ENCODE results near the gene HIGD1C. TPM values are rescaled to one million over a fixed set of nuclear protein-coding genes. Genes with fewer than 3 reads are reported as not detected.

HIGD1C gene
- total and polyA plus RNA-seq, 7 experiments from 2014 or later: not detected

DNA sequence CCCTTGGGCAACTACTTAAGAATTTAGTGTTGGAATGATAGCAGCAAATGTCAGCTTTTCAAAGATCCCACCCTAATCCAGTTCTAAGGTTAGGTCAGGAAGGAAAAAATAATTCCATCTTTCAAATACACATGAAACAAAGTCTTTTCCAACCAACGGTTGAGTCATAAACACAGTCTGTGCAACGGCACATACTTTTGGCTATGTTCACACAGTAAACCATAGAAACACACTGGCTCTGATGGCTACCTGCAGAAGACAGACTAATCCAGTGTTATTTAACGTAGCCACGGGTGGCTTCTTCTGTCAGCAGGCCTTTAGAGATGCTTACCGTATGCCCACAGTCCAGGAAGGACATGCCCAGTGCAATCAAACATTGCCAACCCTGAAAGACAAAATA is 35.7 kb downstream of the HIGD1C start:
- ATAC-seq (no peak), DNase-seq (no peak)
- no peaks in the 10 kb centered on the region for H3K9me3 ChIP-seq (ENCODE audit: control insufficient read depth in 2 of 3, low read length in 3 of 3)
- H3K36me3 ChIP-seq (ENCODE audit: control insufficient read depth in 2 of 3, insufficient read depth in 3 of 3, low read length in 3 of 3): peaks cover 7 to 44% (median 10%) of the 10 kb centered on the region in 3 experiments
- Mint-ChIP-seq H3K9me3 (no peaks in the 10 kb centered on the region), H3K36me3 (peaks cover 11 to 36% (median 14%) of the 10 kb centered on the region in 5 donors), H3K4me1 (peaks cover 0 to 21% (median 9%) of the 10 kb centered on the region in 7 donors), H3K27ac (peak overlapping the region in 2 of 9 donors; percentile 19 to 46), H3K27me3 (no peaks in the 10 kb centered on the region), H3K4me3 (no peak overlapping the region)
- no peak overlapping the region for H3K4me3 ChIP-seq (ENCODE audit: low read length)
- CTCF ChIA-PET: interaction anchor here (0.6 to 4.7 kb wide), 9 partner anchors 18 to 277 kb away, joined by 3 to 28 read pairs (median 3); partner anchors contain the start of genes ATF1 and SLC11A2
- H3K4me1 ChIP-seq (ENCODE audit: control insufficient read depth in 2 of 2, insufficient read depth in 2 of 2, low read length in 2 of 2): no peaks in the 10 kb centered on the region
- intact Hi-C loops (cut with micrococcal nuclease): loop anchor here (2.0 to 10.0 kb wide), 3 partner anchors 21 to 483 kb away; partner anchors contain the start of genes DIP2B (in 1 of the 2) and SLC11A2 (in 1 of the 2)
- H3K27me3 ChIP-seq (ENCODE audit: control insufficient read depth in 2 of 2, insufficient read depth in 2 of 2, low read length in 2 of 2): no peaks in the 10 kb centered on the region
- H3K27ac ChIP-seq (ENCODE audit: low read depth, low read length): no peak overlapping the region
- POLR2A ChIA-PET: interaction anchor here (0.7 to 4.4 kb wide), 5 partner anchors 14 to 1018 kb away, joined by 3 to 31 read pairs (median 4); partner anchors contain the start of genes ATF1 and SLC11A2

DNA sequence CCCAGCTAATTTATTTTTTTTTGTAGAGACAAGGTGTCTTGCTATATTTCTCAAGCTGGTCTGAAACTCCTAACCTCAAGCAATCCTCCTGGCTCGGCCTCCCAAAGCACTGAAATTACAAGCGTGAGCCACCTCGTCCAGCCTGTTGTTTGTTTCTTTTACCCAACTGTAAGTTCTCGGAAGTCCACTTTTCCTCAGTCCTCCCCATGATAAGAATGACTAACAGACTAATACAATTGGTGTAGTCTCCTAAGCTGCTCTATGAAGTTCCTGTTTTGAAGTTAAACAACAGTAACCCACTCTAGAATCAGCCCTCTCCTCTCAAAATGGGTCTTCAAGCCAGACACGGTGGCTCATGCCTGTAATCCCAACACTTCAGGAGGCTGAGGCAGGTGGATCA is 36.5 kb downstream of the HIGD1C start:
- H3K36me3 Mint-ChIP-seq: peaks cover 11 to 36% (median 14%) of the 10 kb centered on the region in 5 donors
- CTCF ChIA-PET: interaction anchor here (0.9 to 4.7 kb wide), 5 partner anchors 10 to 224 kb away, joined by 3 to 28 read pairs (median 8); partner anchors contain the start of genes ATF1 and SLC11A2

DNA sequence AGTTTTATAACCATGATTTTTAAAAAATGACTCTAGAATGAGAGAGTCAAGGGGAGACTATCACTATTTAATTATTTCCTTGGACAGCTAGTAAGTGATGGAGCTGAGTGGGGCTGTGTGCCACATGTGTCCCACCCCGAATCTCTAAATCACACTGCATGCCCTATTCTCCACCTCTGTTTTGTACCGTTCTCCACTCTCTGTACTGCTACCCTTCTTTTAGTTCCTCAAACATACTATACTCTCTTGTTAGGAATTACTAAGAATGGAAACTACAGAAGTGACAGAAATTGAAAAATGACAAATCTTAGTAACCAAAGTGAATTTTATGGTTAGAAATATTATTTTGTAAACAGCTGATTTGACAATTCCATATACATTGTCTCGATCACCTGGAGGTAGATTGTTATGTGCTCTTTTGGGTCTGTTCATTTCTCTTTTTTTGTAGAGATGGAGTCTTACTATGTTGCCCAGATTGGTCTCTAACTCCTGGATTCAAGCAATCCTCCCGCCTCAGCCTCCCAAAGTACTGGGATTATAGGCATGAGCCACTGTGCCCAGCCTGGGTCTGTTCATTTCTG is 37.9 kb downstream of the HIGD1C start:
- H3K36me3 Mint-ChIP-seq: peaks cover 19 to 44% (median 22%) of the 10 kb centered on the region in 5 donors
- POLR2A ChIA-PET: interaction anchor here (0.6 kb wide), 1 partner anchor 211 kb away, joined by 3 read pairs; no protein-coding TSS in a partner anchor

More for the DNA sequence above, 36.5 kb downstream of the HIGD1C start:
- Histone ChIP-seq H3K27me3 (ENCODE audit: control insufficient read depth in 2 of 2, insufficient read depth in 2 of 2, low read length in 2 of 2) (no peaks in the 10 kb centered on the region), H3K4me3 (ENCODE audit: low read length) (no peak overlapping the region), H3K4me1 (ENCODE audit: control insufficient read depth in 2 of 2, insufficient read depth in 2 of 2, low read length in 2 of 2) (no peaks in the 10 kb centered on the region), H3K27ac (ENCODE audit: low read depth, low read length) (no peak overlapping the region), H3K36me3 (ENCODE audit: control insufficient read depth in 2 of 3, insufficient read depth in 3 of 3, low read length in 3 of 3) (peaks cover 7 to 44% (median 10%) of the 10 kb centered on the region in 3 experiments), H3K9me3 (ENCODE audit: control insufficient read depth in 2 of 3, low read length in 3 of 3) (no peaks in the 10 kb centered on the region)
- no peak for ATAC-seq
- DNase-seq: no peak
- no peaks in the 10 kb centered on the region for H3K27me3 Mint-ChIP-seq
- H3K9me3 Mint-ChIP-seq: no peaks in the 10 kb centered on the region
- POLR2A ChIA-PET: interaction anchor here (1.8 to 4.4 kb wide), 2 partner anchors 37 to 224 kb away, joined by 4 to 31 read pairs; partner anchors contain the start of genes ATF1 and SLC11A2
- no peak overlapping the region for H3K4me3 Mint-ChIP-seq
- H3K4me1 Mint-ChIP-seq: peaks cover 0 to 21% (median 9%) of the 10 kb centered on the region in 7 donors
- intact Hi-C loops (cut with micrococcal nuclease): loop anchor here (2.0 to 10.0 kb wide), 3 partner anchors 20 to 484 kb away; partner anchors contain the start of genes DIP2B (in 1 of the 2) and SLC11A2 (in 1 of the 2)
- peak overlapping the region in 2 of 9 donors; percentile 45 to 62 for H3K27ac Mint-ChIP-seq

DNA sequence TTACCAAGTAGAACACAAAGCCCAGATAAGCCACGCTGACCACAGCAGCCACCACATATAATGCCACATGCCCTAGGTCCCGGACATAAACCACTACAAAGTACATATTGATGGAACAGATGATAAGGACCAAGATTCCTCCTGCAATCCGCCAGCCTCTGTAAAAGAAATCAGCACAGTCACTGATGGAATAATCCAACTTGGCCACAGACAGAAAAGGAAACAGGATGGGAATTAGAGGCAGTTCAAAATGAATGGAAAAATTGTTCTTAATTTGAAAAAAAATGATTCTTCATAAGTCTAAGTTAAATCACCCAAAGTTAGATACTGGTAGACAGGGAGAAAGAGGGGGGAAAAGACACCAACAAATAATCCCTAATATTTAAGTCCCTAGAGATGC is 38.4 kb downstream of the HIGD1C start:
- no peaks in the 10 kb centered on the region for H3K9me3 ChIP-seq (ENCODE audit: control insufficient read depth in 2 of 3, low read length in 3 of 3)
- peak overlapping the region in 3 of 9 donors; percentile 43 to 61 (median 51) for H3K27ac Mint-ChIP-seq
- no peak overlapping the region for H3K27ac ChIP-seq (ENCODE audit: low read depth, low read length)
- H3K9me3 Mint-ChIP-seq: peaks cover 0 to 1% (median 0%) of the 10 kb centered on the region in 11 donors
- ATAC-seq: no peak
- H3K27me3 Mint-ChIP-seq: no peaks in the 10 kb centered on the region
- peaks cover 0 to 13% (median 9%) of the 10 kb centered on the region in 7 donors for H3K4me1 Mint-ChIP-seq
- no peak overlapping the region for H3K4me3 ChIP-seq (ENCODE audit: low read length)
- intact Hi-C loops (cut with micrococcal nuclease): no loop called here
- no peaks in the 10 kb centered on the region for H3K4me1 ChIP-seq (ENCODE audit: control insufficient read depth in 2 of 2, insufficient read depth in 2 of 2, low read length in 2 of 2)
- DNase-seq: no peak
- CTCF ChIA-PET: interaction anchor here (1.4 to 1.9 kb wide), 2 partner anchors 15 to 37 kb away, joined by 3 to 8 read pairs; no protein-coding TSS in a partner anchor
- POLR2A ChIA-PET: no interaction called here
- peaks cover 7 to 62% (median 10%) of the 10 kb centered on the region in 3 experiments for H3K36me3 ChIP-seq (ENCODE audit: control insufficient read depth in 2 of 3, insufficient read depth in 3 of 3, low read length in 3 of 3)
- H3K36me3 Mint-ChIP-seq: peaks cover 22 to 48% (median 27%) of the 10 kb centered on the region in 5 donors
- no peak overlapping the region for H3K4me3 Mint-ChIP-seq
- H3K27me3 ChIP-seq (ENCODE audit: control insufficient read depth in 2 of 2, insufficient read depth in 2 of 2, low read length in 2 of 2): no peaks in the 10 kb centered on the region

More for the DNA sequence above, 37.9 kb downstream of the HIGD1C start:
- Histone ChIP-seq H3K9me3 (ENCODE audit: control insufficient read depth in 2 of 3, low read length in 3 of 3) (no peaks in the 10 kb centered on the region), H3K4me3 (ENCODE audit: low read length) (no peak overlapping the region), H3K4me1 (ENCODE audit: control insufficient read depth in 2 of 2, insufficient read depth in 2 of 2, low read length in 2 of 2) (no peaks in the 10 kb centered on the region), H3K27ac (ENCODE audit: low read depth, low read length) (no peak overlapping the region), H3K36me3 (ENCODE audit: control insufficient read depth in 2 of 3, insufficient read depth in 3 of 3, low read length in 3 of 3) (peaks cover 7 to 56% (median 10%) of the 10 kb centered on the region in 3 experiments), H3K27me3 (ENCODE audit: control insufficient read depth in 2 of 2, insufficient read depth in 2 of 2, low read length in 2 of 2) (no peaks in the 10 kb centered on the region)
- intact Hi-C loops (cut with micrococcal nuclease): no loop called here
- Mint-ChIP-seq H3K4me3 (no peak overlapping the region), H3K27me3 (no peaks in the 10 kb centered on the region), H3K4me1 (peaks cover 0 to 15% (median 9%) of the 10 kb centered on the region in 7 donors), H3K27ac (peak overlapping the region in 2 of 9 donors; percentile 51 to 61), H3K9me3 (peaks cover 0 to 1% (median 0%) of the 10 kb centered on the region in 11 donors)
- ATAC-seq (no peak), DNase-seq (no peak)
- CTCF ChIA-PET: interaction anchor here (0.7 to 1.9 kb wide), 3 partner anchors 13 to 38 kb away, joined by 3 to 8 read pairs (median 4); no protein-coding TSS in a partner anchor

DNA sequence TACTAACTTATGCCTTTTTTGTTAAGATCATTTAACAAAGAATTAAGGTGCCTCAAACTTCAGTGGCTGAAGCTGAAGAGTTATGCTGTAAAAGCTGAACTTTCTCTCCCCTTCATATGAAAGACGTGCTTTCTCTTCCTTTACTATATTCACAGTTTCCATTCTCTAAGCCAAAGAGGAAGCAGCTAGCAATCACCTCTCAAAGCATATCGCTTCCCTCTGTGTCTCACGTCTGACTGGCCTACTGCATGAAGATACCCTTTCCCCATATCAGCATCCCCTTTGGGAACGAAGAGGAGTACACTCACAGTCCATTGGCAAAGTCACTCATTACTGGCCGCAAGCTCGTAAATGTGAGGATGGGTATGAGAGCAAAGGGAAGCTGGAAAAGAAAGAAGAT is 38.9 kb downstream of the HIGD1C start:
- ChIA-PET CTCF (no interaction called here), POLR2A (no interaction called here)
- no peak for ATAC-seq
- H3K27ac ChIP-seq (ENCODE audit: low read depth, low read length): no peak overlapping the region
- H3K36me3 ChIP-seq (ENCODE audit: control insufficient read depth in 2 of 3, insufficient read depth in 3 of 3, low read length in 3 of 3): peaks cover 7 to 67% (median 10%) of the 10 kb centered on the region in 3 experiments
- no peak for DNase-seq
- Mint-ChIP-seq H3K4me3 (no peak overlapping the region), H3K27ac (peak overlapping the region in 2 of 9 donors; percentile 3 to 22), H3K27me3 (no peaks in the 10 kb centered on the region), H3K4me1 (peaks cover 0 to 13% (median 9%) of the 10 kb centered on the region in 7 donors), H3K36me3 (peaks cover 22 to 50% (median 30%) of the 10 kb centered on the region in 5 donors), H3K9me3 (peaks cover 0 to 1% (median 0%) of the 10 kb centered on the region in 11 donors)
- no peaks in the 10 kb centered on the region for H3K9me3 ChIP-seq (ENCODE audit: control insufficient read depth in 2 of 3, low read length in 3 of 3)
- intact Hi-C loops (cut with micrococcal nuclease): no loop called here
- H3K4me3 ChIP-seq (ENCODE audit: low read length): no peak overlapping the region
- no peaks in the 10 kb centered on the region for H3K4me1 ChIP-seq (ENCODE audit: control insufficient read depth in 2 of 2, insufficient read depth in 2 of 2, low read length in 2 of 2)
- no peaks in the 10 kb centered on the region for H3K27me3 ChIP-seq (ENCODE audit: control insufficient read depth in 2 of 2, insufficient read depth in 2 of 2, low read length in 2 of 2)

DNA sequence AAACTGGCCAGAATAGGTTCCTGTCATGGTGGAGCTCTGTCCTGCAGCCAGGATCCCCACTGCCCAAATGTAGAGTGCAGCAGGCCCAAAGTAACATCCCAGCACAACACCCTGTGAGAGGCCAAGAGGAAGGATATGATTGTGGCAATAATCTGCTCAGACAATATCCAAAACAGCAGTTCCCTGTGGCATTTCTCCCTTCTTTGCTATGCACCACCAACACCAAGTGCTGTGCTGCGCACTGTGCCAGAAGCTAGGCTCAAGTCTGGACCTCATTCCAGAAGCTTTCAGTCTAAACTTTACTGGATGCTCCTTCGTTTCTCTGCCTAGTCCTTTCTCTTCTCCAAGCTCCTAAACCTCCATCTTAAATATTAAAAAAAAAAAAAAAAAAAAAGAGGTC is 40.5 kb downstream of the HIGD1C start:
- H3K27ac Mint-ChIP-seq: no peak overlapping the region
- H3K27ac ChIP-seq (ENCODE audit: low read depth, low read length): no peak overlapping the region
- H3K4me3 Mint-ChIP-seq: no peak overlapping the region
- CTCF ChIA-PET: no interaction called here
- DNase-seq (no peak), ATAC-seq (no peak)
- H3K9me3 Mint-ChIP-seq: peaks cover 0 to 1% (median 0%) of the 10 kb centered on the region in 11 donors
- H3K27me3 ChIP-seq (ENCODE audit: control insufficient read depth in 2 of 2, insufficient read depth in 2 of 2, low read length in 2 of 2): no peaks in the 10 kb centered on the region
- peaks cover 0 to 3% (median 0%) of the 10 kb centered on the region in 7 donors for H3K4me1 Mint-ChIP-seq
- POLR2A ChIA-PET: no interaction called here
- peaks cover 7 to 80% (median 10%) of the 10 kb centered on the region in 3 experiments for H3K36me3 ChIP-seq (ENCODE audit: control insufficient read depth in 2 of 3, insufficient read depth in 3 of 3, low read length in 3 of 3)
- no peaks in the 10 kb centered on the region for H3K9me3 ChIP-seq (ENCODE audit: control insufficient read depth in 2 of 3, low read length in 3 of 3)
- intact Hi-C loops (cut with micrococcal nuclease): no loop called here
- no peaks in the 10 kb centered on the region for H3K27me3 Mint-ChIP-seq
- H3K4me1 ChIP-seq (ENCODE audit: control insufficient read depth in 2 of 2, insufficient read depth in 2 of 2, low read length in 2 of 2): no peaks in the 10 kb centered on the region
- H3K36me3 Mint-ChIP-seq: peaks cover 22 to 58% (median 38%) of the 10 kb centered on the region in 5 donors
- no peak overlapping the region for H3K4me3 ChIP-seq (ENCODE audit: low read length)

Measured in naive thymus-derived CD4-positive, alpha-beta T cell (primary cell).